LoVo (cell line): ENCODE results near the gene INTS11.
"Not testable (repeated sequence)": the region's sequence is repeated elsewhere in the genome, so short reads cannot be mapped to it uniquely, and the experiment has no call there.

Source experiments
- DNase-seq: peaks from one replicate; pipeline ENCODE4 v3.0.0-alpha.2; 2016; ENCODE audit warnings: low spot score

Gene INTS11

GRCh38 chr1:1329304-1330210 lies 5.1 kb upstream of the INTS11 start:
- no peak for DNase-seq

DNA sequence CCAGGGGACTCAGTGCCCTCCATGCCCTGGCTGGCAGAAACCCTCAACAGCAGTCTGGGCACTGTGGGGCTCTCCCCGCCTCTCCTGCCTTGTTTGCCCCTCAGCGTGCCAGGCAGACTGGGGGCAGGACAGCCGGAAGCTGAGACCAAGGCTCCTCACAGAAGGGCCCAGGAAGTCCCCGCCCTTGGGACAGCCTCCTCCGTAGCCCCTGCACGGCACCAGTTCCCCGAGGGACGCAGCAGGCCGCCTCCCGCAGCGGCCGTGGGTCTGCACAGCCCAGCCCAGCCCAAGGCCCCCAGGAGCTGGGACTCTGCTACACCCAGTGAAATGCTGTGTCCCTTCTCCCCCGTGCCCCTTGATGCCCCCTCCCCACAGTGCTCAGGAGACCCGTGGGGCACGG lies 3.8 kb upstream of the INTS11 start:
- DNase-seq, result no peak

- no peak for DNase-seq
Measured at GRCh38 chr1:1327291-1327690, 2.8 kb upstream of the INTS11 start.

DNA sequence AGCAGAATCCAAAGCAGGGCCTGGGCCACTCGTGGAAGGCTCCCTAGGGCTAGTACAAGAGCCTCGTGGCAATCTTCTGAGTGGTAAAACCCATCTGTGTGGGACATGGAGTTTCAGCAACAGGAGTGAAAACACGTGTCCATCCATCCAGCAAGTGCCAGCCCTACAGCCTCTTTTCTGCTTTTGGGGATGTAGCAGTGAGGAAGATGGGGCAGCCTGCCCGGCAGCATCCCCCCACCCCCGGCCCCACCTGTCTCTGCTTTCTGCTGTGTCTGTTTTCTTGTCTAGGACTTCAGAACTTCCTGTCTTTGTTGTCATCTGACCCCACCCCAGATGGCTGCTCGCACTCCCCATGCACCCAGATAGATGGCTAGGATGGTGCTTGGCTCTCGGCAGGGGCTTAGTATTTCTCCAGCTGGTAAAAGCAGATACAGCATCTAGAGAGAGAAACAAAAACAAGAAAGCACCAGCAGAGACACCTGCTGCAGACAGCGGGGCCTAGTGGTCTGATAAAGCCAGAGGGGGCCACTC lies 1.7 kb upstream of the INTS11 start:
- DNase-seq, result no peak

GRCh38 chr1:1325288-1326074 lies 1.0 kb upstream of the INTS11 start:
- DNase-seq, result no peak

- no peak for DNase-seq
Measured at GRCh38 chr1:1324084-1324523, 356 bp downstream of the INTS11 start.

GRCh38 chr1:1322952-1323351 lies 1.5 kb downstream of the INTS11 start:
- DNase-seq, result no peak

DNA sequence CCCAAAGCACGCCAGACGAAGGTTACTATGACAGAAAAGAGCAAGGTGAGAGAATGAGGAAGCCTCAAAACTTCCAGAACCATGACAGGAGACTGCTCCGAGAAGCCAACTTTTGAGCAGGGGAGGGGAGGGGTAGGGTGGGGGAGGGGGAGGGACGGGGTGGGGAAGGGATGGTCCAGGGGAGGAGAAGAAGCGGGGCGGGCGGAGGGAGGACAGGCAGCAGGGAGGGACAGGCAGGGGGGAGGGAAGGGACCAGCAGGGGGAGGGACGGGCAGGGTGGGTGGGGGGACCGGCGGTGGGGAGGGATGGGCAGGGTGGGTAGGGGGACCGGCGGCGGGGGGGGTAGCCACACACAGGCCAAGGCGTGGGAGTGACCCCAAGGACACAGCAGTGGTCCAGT lies 2.0 kb downstream of the INTS11 start:
- DNase-seq, result no peak

DNA sequence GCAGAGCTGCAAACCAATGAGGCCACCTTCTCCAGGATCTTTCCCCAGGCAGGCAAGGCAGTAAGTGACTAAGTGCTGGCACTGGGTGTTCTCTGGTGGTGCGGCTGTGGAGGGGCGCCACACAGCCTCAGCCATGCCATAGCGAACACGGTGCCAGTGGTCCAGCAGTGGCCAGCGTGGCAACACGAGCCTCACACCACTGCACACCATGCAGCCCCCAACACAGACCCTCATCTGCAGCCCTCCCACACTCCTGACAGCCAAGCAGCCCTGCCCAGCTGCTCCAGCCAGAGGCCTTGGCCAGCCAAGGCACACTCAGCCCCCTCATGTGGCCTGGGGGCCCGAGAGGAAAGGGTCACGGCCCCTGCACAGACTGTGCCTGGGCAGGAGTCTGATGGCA lies 3.0 kb downstream of the INTS11 start:
- no peak for DNase-seq

GRCh38 chr1:1320666-1321448 lies 3.6 kb downstream of the INTS11 start:
- no peak for DNase-seq

DNA sequence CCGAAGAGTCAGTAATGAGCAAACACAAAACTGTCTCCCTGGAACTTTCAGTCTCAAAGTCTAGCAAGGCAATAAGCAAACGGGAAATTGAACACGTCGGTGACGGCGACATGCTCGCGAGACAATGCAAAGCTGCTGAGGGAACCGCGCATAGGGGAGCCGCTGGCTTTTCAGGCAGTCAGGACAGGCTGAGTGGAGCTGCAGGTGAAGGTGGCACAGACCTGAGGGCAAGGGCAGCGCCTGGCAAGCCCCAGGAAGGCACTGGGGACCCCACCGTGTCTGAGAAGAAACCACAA lies 4.9 kb downstream of the INTS11 start:
- DNase-seq, result no peak

DNA sequence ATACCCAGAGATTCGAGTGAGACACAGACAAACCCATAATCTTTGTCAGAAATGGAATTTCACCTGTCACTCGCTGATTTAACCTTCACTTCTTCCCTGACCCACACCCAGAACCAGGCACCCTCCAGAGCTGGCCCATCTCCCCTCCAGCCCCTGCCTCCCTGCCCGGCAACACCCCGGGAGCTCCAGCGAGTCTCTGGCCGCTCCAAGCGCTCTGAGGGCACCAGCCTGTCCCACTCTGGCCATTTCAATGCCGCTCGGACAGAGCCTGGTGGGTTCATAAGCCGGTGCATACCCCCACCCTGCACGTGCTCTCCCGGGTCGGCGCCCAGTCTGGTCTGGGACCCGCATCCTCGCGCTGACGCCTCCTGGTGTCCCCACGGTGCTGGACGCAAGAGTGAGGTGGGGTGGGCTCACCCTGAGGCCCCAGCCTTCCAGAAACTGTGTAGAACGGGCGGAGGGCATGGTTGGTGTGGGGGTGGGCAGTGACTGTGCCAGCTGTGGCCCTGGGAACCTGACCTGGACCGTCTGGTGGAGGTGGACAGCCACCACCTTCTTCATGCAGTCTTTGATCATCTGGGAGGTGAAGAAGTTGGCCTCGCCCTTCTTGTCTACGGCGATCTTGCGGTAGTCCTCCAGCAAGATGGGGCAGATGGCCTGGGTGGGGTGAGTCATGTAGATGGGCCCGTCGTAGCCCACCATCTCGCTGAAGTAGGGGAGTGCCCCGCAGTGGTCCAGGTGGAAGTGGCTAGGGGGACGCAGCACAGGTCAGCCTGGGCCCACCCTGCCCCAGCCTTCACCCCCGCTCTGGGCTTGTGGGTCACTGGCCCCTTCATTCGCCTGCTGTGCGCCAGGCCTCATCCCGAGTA lies 5.4 kb downstream of the INTS11 start:
- DNase-seq, result no peak

- peak; percentile 72 for DNase-seq
Measured at GRCh38 chr1:1318131-1318652, 6.3 kb downstream of the INTS11 start.

- DNase-seq, result no peak
Measured at GRCh38 chr1:1317420-1317819, 7.0 kb downstream of the INTS11 start.

DNA sequence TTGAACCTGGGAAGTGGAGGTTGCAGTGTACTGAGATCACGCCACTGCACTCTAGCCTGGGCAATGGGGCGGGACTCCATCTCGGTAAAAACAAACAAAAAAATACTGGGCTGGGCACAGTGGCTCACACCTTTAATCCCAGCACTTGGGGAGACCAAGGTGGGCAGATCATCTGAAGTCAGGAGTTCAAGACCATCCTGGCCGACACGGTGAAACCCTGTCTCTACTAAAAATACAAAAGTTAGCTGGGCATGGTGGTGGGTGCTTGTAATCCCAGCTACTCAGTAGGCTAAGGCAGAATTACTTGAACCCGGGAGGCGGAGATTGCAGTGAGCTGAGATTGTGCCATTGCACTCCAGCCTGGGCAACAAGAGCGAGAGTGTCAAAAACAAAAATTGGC lies 8.3 kb downstream of the INTS11 start:
- DNase-seq, result not testable (repeated sequence)

- DNase-seq, result no peak
Measured at GRCh38 chr1:1315435-1315954, 9.0 kb downstream of the INTS11 start.

GRCh38 chr1:1314678-1315335 lies 9.7 kb downstream of the INTS11 start:
- DNase-seq, result no peak

DNA sequence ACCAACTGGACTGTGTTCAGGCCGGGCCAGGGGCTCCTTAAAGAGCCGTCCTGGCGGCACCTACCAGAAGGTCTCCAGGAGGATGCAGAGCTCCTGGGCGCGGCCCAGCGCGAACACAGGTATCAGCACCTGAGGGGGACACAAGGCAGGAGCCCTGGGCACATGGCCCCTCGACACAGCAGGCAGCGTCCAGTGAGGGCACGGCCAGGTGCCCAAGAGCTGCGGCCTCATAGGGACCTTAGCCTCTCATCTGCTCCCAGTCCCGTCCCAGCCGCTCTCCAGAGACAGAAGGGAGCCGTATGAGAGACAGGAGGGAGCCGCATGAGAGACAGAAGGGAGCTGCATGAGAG lies 10.2 kb downstream of the INTS11 start:
- DNase-seq, result no peak

GRCh38 chr1:1313500-1314236 lies 10.8 kb downstream of the INTS11 start:
- no peak for DNase-seq
